K562 (cell line): ENCODE results near the gene CYB5D1. TPM values are rescaled to one million over a fixed set of nuclear protein-coding genes. Genes with fewer than 3 reads are reported as not detected.
A peak's percentile ranks its signal among the peaks of the same experiment; 100 is the strongest.
"Not testable (repeated sequence)": the region's sequence is repeated elsewhere in the genome, so short reads cannot be mapped to it uniquely, and the experiment has no call there.

Source experiments
- ATAC-seq: fragments of 200-7000 bp; cut with Tn5 transposase; 3 replicates; pipeline ENCODE4 v1.9.1; 2020; ENCODE audit warnings: moderate library complexity
- BruUV-seq: library from RNA; stranded (reverse); fragments of 400-500 nt; replicated peaks from 2 replicates; lab custom pipeline; 2021; lab: Mats Ljungman, UMichigan
- CTCF ChIA-PET: fragments of 300-600 bp; formaldehyde crosslinking; extraction: SDS; loops from one replicate; lab custom pipeline; 2021; ENCODE audit warnings: low intra/inter-chr PET ratio; lab: Yijun Ruan, JAX
- POLR2A ChIA-PET: fragments of 300-600, 350-650 bp; sonication (Branson Sonifier 250); formaldehyde crosslinking; extraction: SDS; loops from one replicate; lab custom pipeline; 2021; ENCODE audit warnings: antibody characterized with exemption, inconsistent platforms; lab: Yijun Ruan, JAX
- DNase-seq, 4 experiments: peaks; one replicate each; pipeline versions ENCODE4 v3.0.0 to v3.0.0-alpha.2; 2011 to 2018; ENCODE audit warnings: low spot score in 3 of 4, mixed read lengths in 3 of 4; ENCODE audit errors: extremely low read depth in 1 of 4
- FAIRE-seq: peaks from 2 replicates; lab custom pipeline; 2011; peaks lifted over from hg19 to GRCh38; lab: Jason Lieb, UNC
- H2AFZ ChIP-seq: 2 replicates; pipeline ENCODE4 v1.6.0; 2011; ENCODE audit warnings: low read depth, low read length, control low read depth, inconsistent platforms
- H3K27ac ChIP-seq: fragments of 200-600 bp; 3 replicates; pipeline ENCODE4 v1.8.0; 2011; ENCODE audit warnings: low read depth, mild to moderate bottlenecking, control low read depth, inconsistent platforms, low read length, moderate library complexity, mixed read lengths; ENCODE audit errors: extremely low read depth
- H3K27me3 ChIP-seq, 2 experiments: fragments of 300-600 bp in 1 of 2; 2 replicates in 1 of 2; 3 replicates in 1 of 2; pipeline versions ENCODE4 v1.6.0 to v1.8.0; 2011; ENCODE audit warnings: inconsistent platforms in 2 of 2, low read length in 2 of 2, mild to moderate bottlenecking in 1 of 2, mixed read lengths in 1 of 2, moderate library complexity in 1 of 2; ENCODE audit not compliant: control insufficient read depth in 2 of 2, insufficient read depth in 2 of 2
- H3K36me3 ChIP-seq: fragments of 300-600 bp; 3 replicates; pipeline ENCODE4 v1.8.0; 2011; ENCODE audit warnings: mild to moderate bottlenecking, low read length, inconsistent platforms; ENCODE audit not compliant: control insufficient read depth, insufficient read depth
- H3K4me1 ChIP-seq, 2 experiments: fragments of 200-600 bp in 1 of 2; replicated peaks in 1 of 2; 2 replicates in 1 of 2; 3 replicates in 1 of 2; pipeline versions ENCODE4 v1.5.1 to v1.8.0; 2011; ENCODE audit warnings: inconsistent platforms in 2 of 2, low read length in 2 of 2, mild to moderate bottlenecking in 1 of 2, mixed read lengths in 1 of 2, moderate library complexity in 1 of 2; ENCODE audit not compliant: control insufficient read depth in 2 of 2, insufficient read depth in 2 of 2
- H3K4me2 ChIP-seq: 2 replicates; pipeline ENCODE4 v1.6.1; 2011; ENCODE audit warnings: low read length, control low read depth, inconsistent platforms, mixed read lengths; ENCODE audit not compliant: insufficient read depth
- H3K4me3 ChIP-seq: fragments of 200-600 bp; sonication (generic), shearing (Covaris generic); 2 replicates; pipeline ENCODE4 v1.5.1; 2016; ENCODE audit warnings: control low read depth, inconsistent platforms
- H3K79me2 ChIP-seq: fragments of 200-600 bp; 3 replicates; pipeline ENCODE4 v1.8.0; 2011; ENCODE audit warnings: low read length, inconsistent platforms; ENCODE audit not compliant: control insufficient read depth, insufficient read depth
- H3K9ac ChIP-seq, 2 experiments: 2 replicates each; pipeline versions ENCODE4 v1.6.0 to v1.6.1; 2011; ENCODE audit warnings: low read depth in 2 of 2, low read length in 2 of 2, control low read depth in 1 of 2, inconsistent platforms in 1 of 2, mild to moderate bottlenecking in 1 of 2, mixed read lengths in 1 of 2; ENCODE audit not compliant: insufficient read depth in 1 of 2
- H3K9me1 ChIP-seq: one replicate; pipeline ENCODE4 v1.6.0; 2011; ENCODE audit warnings: inconsistent platforms, mild to moderate bottlenecking, low read length, moderate library complexity; ENCODE audit not compliant: control insufficient read depth, insufficient read depth
- H3K9me3 ChIP-seq: replicated peaks from 2 replicates; pipeline ENCODE4 v1.5.1; 2011; ENCODE audit warnings: low read depth, low read length, inconsistent platforms; ENCODE audit not compliant: control insufficient read depth, insufficient read depth
- H4K20me1 ChIP-seq: replicated peaks from 2 replicates; pipeline ENCODE4 v1.6.1; 2011; ENCODE audit warnings: low read length, inconsistent platforms, mixed read lengths; ENCODE audit not compliant: control insufficient read depth, insufficient read depth
- CC2D1A ChIP-seq: fragments of 450-650 bp; IDR thresholded peaks from 2 replicates; pipeline ENCODE4 v1.6.1; 2017; ENCODE audit warnings: mild to moderate bottlenecking
- CTCF ChIP-seq, 3 experiments: IDR thresholded peaks in 2 of 3; conservative IDR thresholded peaks in 1 of 3; 2 replicates each; pipeline ENCODE4 v1.5.1; 2011 to 2012; ENCODE audit warnings: low read length in 3 of 3, mild to moderate bottlenecking in 3 of 3, control low read depth in 2 of 3, improper control_type of control experiment in 1 of 3, inconsistent platforms in 1 of 3, low read depth in 1 of 3, mixed read lengths in 1 of 3, moderate library complexity in 1 of 3; ENCODE audit not compliant: insufficient read depth in 2 of 3
- WGBS: fragments of 100-300 bp; shearing (Covaris generic); methylation state at CpG from one replicate; pipeline ENCODE4 v1.1.6; 2016; ENCODE audit warnings: low coverage, mixed read lengths; ENCODE audit not compliant: insufficient coverage; ENCODE audit errors: missing lambda C conversion rate; 5-methylcytosine and 5-hydroxymethylcytosine counted together
- in situ Hi-C: fragments of 300-500 bp; cut with MboI; formaldehyde crosslinking; loops from 4 replicates; pipeline ENCODE4 v1.15.0; 2018; ENCODE audit warnings: inconsistent platforms, mixed read lengths
- intact Hi-C: fragments of 100-400 bp; cut with micrococcal nuclease; formaldehyde crosslinking; loops from 2 replicates; pipeline ENCODE4 v1.14.2; 2022
- polyA plus RNA-seq, 8 experiments: library from polyadenylated mRNA; depleted of rRNA in 4 of 8; stranded (reverse) in 5 of 8; unstranded in 3 of 8; fragments of >200 nt; fragmentation: Nextera tagmentation in 2 of 8; fragmentation: Illumina TruSeq in 1 of 8; extraction: Ambion mirVana in 2 of 8; extraction: Trizol in 1 of 8; gene quantifications; 2 replicates each; pipeline versions ENCODE4 v1.2.1 to v1.2.3, GENCODE V29; 2011 to 2014; ENCODE audit warnings: inconsistent platforms in 1 of 8, missing spikeins in 1 of 8
- total RNA-seq, 7 experiments: library from RNA; depleted of rRNA in 6 of 7; stranded (reverse); fragments of >200 nt in 6 of 7; fragmentation: Illumina TruSeq in 2 of 7; extraction: Trizol in 2 of 7; gene quantifications; 2 replicates each; pipeline versions ENCODE4 v1.2.1 to v1.2.3, GENCODE V29; 2011 to 2021; ENCODE audit warnings: low replicate concordance in 1 of 7

The CYB5D1 gene
- total and polyA plus RNA-seq, 9 of the 15 experiments (the other 6 are each of a cell fraction or from before 2014, with no cell fraction given) = 2.4 to 7.9 (median 5.7) TPM

GRCh38 chr17:7862692-7863437 lies 5.1 kb downstream of the CYB5D1 start (continued):
- TF ChIP-seq CTCF (IDR thresholded peaks at IDR 0.05 in 2 of 3, conservative IDR thresholded peaks at IDR 0.05 in 1 of 3; ENCODE audit: insufficient read depth in 2 of 3, low read depth in 1 of 3, low read length in 3 of 3) (peak; percentile 53 to 69 (median 60)), CC2D1A (0 out of 2 replicates have a peak, but pooled peaks have one; percentile 37)

- intact Hi-C loops, H4K20me1 ChIP-seq, H3K9me3 ChIP-seq, FAIRE-seq, CTCF ChIA-PET, in situ Hi-C loops, H3K27ac ChIP-seq, BruUV-seq, ATAC-seq, DNase-seq, H3K9me1 ChIP-seq, H3K27me3 ChIP-seq, H3K9ac ChIP-seq, H3K4me3 ChIP-seq, H3K79me2 ChIP-seq, H2AFZ ChIP-seq, H3K4me2 ChIP-seq, H3K4me1 ChIP-seq: not testable (repeated sequence)
- peaks cover 26% of the 10 kb centered on the region; the same call in 2 of the 3 replicates for H3K36me3 ChIP-seq
- POLR2A ChIA-PET = interaction anchor here (1.0 to 1.4 kb wide), 2 partner anchors 9 to 119 kb away, joined by 3 to 4 read pairs; no protein-coding TSS in a partner anchor
- 59% methylated on average over 5 of the region's 5 CpGs for WGBS
Measured at GRCh38 chr17:7864384-7864783, 6.6 kb downstream of the CYB5D1 start.
